Transverse colon (tissue), 3 donors: ENCODE measurements around the gene UBE2S.

Experiments used
- CTCF ChIP-seq, 5 experiments: fragments of 200-600 bp in 3 of 5; fragments of 450-650 bp in 2 of 5; sonication (generic) in 3 of 5; IDR thresholded peaks; 1 replicate in 2 of 5; 2 replicates in 3 of 5; pipeline ENCODE4 v1.5.1; 2016 to 2017; ENCODE audit warnings: antibody characterized with exemption in 5 of 5, inconsistent platforms in 3 of 5, mild to moderate bottlenecking in 2 of 5, moderate library complexity in 1 of 5
- POLR2A ChIP-seq: fragments of 450-650 bp; IDR thresholded peaks from one replicate; pipeline ENCODE4 v1.6.1; 2016; ENCODE audit warnings: antibody characterized with exemption, mild to moderate bottlenecking, moderate library complexity

- TF ChIP-seq CTCF (IDR thresholded peaks at IDR 0.05) (no peak), POLR2A (no peak)
Measured at GRCh38 chr19:55387736-55388497, 19.7 kb downstream of the UBE2S start.
